ENCODE results near the gene LEMD2.

The LEMD2 gene

DNA sequence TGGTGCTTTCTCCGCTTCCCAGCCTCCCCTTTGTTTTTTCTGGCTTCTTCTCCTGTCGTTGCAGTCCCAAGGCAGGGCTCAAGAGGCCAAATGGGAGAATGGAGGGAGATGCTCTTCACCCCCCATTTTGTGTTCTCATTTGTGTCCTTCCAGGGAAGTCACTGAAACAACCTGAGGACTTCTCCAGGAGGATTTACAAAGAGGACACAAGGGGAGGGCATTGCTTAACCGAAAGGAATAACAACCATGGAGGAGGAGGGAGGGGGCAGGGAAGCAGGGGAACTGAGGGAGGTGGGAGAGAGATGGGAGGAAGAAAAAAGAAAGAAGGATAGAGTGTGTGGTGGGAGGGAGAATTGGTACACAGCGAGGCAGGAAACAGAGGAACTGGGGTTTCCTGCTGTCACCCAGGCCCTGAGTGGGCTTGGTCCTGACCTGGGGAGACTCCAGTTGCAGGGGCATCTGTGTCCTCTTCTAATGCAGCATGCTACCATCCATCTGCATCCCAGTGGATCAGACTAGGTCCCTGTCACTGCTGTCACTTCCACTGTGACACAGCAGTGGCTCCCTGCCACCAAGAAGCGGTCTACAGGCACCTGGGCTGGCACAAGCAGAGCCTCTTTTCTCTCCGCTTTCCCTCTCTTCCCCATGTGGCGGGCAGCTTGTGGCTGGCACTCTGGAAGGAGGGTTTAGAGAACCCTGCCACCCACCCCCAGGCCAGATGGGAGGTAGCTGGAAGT is 32.0 kb upstream of the LEMD2 start:
- no peak for DNase-seq (ENCODE audit: low read depth)
- no peak overlapping the region for H3K4me3 ChIP-seq (ENCODE audit: low read depth, low read length)

DNA sequence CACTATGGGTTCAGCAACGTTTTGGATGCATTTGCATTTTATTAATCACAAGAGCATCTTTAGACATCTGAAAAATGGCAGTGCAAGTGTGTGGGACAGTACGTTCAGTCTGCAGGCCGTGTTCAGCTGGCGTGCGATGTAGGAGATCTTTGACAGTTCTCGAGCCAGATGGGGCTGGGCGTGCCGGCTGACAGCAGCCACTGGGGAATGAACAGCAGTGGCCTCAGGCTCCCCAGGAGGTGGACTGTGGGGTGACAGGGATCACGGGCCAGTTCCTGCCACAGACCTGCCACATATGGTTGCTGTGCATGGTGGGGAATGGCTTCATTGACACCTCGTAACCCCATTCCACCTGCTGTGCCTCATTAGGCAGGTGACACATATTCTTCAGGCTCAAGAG is 31.3 kb upstream of the LEMD2 start:
- no peak overlapping the region for H3K4me3 ChIP-seq (ENCODE audit: low read depth, low read length)
- DNase-seq (ENCODE audit: low read depth): no peak

DNA sequence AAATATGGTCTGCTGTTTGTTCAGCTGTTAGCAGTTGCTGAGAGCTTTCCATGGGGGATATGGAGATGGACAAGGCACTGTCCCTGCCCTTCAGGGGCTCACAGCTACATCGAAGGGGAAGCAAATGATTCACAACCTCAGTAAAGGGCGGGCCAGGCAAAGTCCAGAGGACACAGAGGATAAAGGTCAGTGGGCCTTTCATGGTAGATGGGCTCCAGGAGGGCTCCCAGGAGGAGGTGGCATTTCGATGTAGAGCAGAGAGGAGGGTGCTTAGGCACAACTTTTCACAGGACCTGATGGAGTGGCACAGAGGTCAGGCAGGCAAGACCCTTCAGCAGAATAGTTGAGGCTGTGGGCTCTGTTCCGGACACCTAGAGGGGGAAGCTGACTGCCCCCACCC is 30.1 kb upstream of the LEMD2 start:
- DNase-seq (ENCODE audit: low read depth): no peak
- no peak overlapping the region for H3K4me3 ChIP-seq (ENCODE audit: low read depth, low read length)

DNA sequence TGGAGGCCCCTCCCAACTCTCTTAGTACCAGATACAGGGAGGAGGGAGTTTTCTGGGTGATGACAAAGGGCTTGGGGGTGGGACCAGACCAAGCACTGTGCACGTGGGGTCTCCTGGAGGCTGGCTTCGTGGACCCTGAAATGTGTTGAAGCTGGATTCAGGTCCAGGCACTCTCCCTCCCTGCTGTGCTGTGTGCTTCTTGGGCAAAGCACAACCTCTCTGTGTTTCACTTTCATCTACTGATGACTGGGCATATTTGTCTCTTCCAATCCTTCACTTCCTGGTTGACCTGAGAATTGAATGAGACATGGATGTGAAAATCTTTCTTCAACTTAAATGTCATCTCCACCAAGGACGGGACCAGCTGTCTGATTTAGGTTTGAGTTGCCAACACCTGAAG is 29.4 kb upstream of the LEMD2 start:
- no peak for DNase-seq (ENCODE audit: low read depth)
- no peak overlapping the region for H3K4me3 ChIP-seq (ENCODE audit: low read depth, low read length)

DNA sequence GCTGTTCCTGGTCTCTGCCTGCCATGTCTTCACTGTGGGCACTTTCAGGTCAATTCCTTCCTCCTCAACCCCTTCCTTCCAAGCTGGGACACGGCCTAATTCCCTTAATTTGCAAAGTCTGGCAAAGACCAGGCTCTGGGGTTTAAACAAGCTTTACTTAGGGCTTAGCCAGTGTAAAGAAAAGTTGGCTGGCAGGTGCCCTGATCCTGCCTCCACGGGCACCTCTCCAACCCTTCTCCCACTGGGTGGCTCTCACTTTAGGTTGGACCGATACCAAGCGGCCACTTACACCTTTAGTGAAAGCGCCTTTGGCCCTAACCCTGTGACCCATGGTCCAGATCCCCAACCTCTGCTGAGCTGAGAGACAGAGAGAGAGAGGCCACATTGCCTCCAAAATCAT is 28.6 kb upstream of the LEMD2 start:
- no peak overlapping the region for H3K4me3 ChIP-seq (ENCODE audit: low read depth, low read length)
- DNase-seq (ENCODE audit: low read depth): no peak

DNA sequence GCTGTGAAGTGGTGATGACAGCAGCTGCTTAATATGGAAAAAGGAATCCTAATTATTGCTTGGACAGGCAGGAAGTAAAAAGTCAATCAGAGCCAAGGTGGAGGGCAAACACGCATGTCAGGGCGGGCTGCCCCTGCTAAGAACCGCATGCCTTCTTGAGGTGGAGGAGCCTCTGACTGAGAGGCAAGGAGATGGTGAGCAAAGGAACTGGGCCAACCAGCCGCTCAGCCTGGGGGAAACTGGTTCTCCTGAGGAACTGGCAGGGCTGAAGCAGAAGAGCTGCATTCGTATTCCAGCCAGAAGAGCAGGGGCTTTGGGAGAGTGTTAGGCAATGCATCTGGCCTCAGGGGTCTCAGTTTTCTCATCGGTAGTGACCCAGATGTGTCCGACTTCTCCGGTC is 28.0 kb upstream of the LEMD2 start:
- no peak for DNase-seq (ENCODE audit: low read depth)
- H3K4me3 ChIP-seq (ENCODE audit: low read depth, low read length): no peak overlapping the region

DNA sequence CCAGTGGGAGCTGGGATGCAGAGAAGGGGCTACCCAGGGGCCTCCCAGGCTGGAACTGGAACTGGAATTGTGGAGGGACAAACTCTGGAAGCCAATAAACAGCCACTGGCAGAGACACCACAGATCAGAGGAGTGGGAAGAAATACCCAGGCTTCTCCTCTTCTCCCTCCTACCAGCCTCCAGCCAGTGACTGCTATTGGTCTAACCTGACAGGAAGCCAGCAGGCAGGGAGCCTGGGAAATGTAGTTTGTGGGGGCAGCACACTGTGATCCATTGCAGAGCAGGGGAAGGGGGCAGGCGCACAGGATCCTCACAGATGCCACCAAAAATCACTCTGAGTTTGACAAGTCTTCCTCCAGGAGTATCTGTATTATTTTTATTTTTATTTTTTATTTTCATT is 26.9 kb upstream of the LEMD2 start:
- no peak for DNase-seq (ENCODE audit: low read depth)
- H3K4me3 ChIP-seq (ENCODE audit: low read depth, low read length): no peak overlapping the region

DNA sequence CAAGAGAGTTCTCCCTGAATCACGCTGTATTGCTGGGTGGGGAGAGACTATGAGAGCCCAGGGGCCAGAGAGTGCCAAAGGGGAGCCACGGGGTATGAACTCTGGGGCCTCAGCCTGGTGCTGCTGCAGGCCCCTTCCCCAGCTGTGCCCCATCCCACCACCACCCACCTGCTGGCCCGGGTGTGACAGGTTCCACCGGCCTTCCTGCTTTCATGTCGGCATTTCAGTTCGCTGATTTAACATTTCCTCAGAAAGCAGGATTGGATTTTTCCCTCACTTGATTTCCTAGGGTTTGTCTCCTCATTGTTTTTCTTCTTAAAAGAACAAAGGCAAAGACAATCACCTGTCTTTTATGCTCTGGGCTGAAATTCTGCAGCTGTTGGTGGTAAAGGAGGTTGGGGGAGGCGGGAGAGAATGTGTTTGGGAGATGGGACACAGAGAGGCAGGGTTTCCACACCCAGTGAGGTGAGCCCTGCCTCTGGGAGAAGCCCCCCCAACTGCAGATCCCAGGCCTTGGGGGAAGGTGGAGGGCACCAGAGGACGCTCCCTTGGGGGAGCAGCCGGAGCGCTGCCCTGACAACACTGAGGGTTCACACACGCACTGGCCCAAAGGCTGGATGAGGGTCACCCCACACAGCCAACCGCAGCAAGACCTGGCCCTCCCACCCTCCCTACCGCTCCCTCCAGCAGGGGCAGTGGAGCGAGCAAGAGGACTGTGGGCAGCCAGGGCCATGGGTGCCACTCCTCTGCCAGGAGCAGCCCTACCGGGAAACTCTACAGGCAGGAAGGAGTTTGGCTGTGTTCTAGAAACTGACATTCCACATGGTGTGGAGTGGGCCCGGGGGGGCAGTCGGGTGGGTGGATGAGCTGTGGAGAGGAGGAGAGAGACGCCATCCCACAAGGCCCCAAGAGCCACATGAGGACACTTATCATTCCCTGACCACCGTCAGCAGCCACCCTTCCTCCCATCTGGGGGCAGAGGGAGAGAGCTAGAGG is 25.4 kb upstream of the LEMD2 start:
- DNase-seq (ENCODE audit: low read depth): no peak
- no peak overlapping the region for H3K4me3 ChIP-seq (ENCODE audit: low read depth, low read length)

DNA sequence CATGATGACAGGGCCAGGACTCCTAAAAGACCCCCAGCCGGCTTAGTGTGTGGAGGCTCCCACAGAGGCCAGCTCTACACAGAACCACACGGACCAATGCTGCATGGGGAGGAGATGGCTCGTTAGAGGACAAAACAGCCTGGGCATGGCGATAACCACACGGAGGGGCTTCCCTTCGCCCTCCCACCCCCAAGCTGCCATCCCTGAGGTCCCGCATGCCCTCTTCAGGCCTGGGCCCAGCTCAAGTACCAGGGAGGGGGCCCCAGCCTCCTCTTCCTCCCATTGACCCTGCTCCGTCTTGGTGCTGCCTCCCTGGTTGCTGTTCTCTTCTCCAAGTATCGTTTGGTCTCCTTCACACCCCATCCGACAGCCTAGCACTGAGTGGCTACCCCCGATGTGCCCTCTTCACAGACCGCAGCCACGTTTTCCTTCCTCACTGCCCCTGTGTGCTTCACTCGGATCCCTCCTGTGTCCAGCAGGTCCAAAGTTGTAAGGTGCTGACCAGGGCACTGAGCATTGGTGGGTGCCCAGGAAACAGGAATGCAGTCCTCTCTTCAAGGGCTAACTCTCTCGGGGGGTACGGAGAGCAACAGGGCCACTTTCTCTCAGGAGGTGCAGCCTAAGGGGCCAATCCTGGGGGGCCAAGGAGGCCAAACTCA is 24.4 kb upstream of the LEMD2 start:
- DNase-seq (ENCODE audit: low read depth): no peak
- no peak overlapping the region for H3K4me3 ChIP-seq (ENCODE audit: low read depth, low read length)

DNA sequence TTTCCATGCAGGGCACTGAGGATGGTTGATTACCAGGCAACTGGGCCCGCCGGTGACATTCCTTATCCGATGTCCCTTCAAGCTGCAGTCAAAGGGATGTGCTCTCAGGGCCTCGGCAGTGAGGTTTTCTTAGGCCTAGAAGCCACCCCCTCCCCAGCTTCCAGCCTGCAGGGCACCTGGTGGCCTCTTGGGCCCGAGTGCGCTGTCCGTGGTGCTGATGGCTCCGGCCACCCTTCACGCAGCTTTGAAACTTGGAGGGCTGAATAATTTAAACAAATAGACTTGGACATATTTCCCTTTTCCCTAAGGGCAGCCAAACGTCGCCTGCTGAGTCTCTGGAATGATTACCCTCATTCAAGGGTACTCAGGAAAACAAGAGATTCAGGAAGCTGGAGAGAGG is 23.7 kb upstream of the LEMD2 start:
- H3K4me3 ChIP-seq (ENCODE audit: low read depth, low read length): no peak overlapping the region
- DNase-seq (ENCODE audit: low read depth): no peak

DNA sequence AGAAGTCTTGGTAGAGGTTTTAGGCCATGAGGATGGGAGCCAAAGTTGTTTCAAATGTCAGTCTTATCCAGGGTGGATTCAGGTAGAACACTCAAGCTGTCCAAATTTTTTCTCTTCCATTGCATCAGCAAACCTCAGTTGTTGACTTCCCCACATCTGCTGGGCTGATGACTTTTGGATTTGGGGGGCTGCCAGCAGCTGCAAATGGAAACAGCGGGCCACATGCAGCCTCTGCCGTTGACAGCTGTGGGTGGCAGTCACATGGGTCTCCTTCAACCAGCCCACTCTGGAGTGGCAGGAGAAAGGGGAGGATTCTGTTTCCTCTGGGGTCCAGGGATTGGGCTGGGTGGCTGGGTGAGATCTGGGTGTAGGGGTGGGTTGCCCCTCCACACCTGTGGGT is 20.7 kb upstream of the LEMD2 start:
- DNase-seq (ENCODE audit: low read depth): no peak

DNA sequence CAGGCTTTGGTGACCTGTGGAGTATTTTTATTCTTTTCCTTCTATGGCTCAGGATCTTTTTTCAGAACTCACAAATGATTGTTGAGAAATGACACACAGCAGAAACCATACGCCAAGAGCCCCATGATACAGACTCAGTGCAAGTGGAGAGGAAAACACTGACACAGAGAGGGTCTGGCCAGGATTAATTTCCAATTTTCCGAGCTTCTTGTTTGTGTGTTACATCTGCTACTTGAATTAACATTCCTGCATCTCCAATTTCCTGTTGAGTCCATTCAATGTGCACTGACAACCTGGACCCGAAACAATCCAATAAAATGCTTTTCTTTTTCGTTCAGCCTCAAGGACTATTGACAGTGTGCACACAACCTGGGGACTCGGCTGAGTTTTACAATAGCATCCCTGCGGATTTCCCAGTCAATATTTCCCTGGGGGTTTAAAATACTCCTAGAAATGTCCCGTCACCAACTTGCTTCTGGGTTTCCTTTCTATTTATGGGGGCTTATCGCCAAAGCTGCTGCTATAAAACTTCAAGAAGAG is 19.8 kb upstream of the LEMD2 start:
- no peak for DNase-seq (ENCODE audit: low read depth)
- no peak overlapping the region for H3K4me3 ChIP-seq (ENCODE audit: low read depth, low read length)

More for the DNA sequence above, 20.7 kb upstream of the LEMD2 start:
- H3K4me3 ChIP-seq (ENCODE audit: low read depth, low read length): no peak overlapping the region

DNA sequence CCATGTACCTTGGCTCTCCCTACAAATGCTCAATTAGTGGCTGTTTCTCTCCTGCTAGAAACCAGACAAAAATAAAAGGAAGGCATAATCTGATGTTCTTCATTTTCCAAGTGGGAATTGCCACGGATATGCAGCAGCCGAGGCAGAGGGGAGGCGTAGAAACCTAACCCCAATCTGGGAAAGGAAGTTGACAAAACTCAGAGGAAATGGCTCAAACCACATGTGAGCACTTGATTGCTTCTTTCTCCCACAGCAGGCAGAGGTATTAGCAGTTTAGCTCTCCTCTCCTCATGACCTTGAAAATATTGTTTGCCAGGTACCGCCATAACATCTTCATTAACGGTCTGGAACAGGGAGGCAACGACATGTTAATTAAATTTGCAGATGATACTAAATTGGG is 18.7 kb upstream of the LEMD2 start:
- no peak for DNase-seq (ENCODE audit: low read depth)
- no peak overlapping the region for H3K4me3 ChIP-seq (ENCODE audit: low read depth, low read length)

DNA sequence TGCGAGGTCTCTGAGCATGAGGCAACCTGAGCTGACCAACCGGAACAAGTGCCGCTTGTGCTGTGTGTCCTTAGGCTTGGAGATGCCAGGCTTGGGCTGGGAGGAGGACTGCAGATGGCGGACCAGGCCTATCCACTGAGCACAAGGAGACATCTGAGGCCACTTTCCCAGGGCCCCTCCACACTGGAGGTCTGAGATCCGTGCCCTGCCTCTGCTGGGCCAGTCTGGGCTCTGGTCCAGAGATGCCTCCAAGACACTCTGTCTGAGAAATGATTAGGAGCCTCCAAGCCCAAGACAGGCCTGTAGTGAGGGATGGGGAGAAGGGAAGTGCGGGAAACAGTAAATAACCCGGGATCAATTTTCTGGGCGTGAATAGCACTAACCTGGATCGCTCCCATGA is 17.9 kb upstream of the LEMD2 start:
- H3K4me3 ChIP-seq (ENCODE audit: low read depth, low read length): no peak overlapping the region
- DNase-seq (ENCODE audit: low read depth): no peak

DNA sequence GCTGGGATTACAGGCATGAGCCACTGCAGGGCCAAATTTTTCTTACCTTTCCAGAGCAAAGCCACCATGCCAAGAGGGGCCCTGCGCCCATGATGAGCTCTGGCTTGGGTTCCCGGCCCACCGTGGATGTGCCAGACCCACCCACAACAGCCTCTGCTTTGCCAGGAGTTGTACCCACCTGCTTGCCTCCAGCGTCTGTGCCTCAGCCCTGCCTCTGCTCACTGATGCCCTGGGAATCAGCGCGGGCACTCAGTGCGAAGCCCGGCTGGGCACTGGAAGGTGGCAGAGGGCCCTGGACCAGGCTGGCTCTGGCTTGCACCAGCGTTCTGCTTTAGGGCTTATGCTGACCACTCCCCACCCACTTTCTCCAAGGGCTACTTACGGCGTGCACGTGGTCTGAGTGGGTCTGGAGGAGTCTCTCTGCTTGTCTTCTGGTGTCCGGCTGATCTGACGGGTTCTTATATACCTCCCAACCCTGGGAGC is 14.7 kb upstream of the LEMD2 start, which contains the start of gene MLN:
MLN (minus strand) TSS at position 433 of the 483 bp plus-strand sequence. CDS start 2,840 bp downstream, outside the sequence.
- H3K4me3 ChIP-seq (ENCODE audit: low read depth, low read length): no peak within 1 kb of the TSS

DNA sequence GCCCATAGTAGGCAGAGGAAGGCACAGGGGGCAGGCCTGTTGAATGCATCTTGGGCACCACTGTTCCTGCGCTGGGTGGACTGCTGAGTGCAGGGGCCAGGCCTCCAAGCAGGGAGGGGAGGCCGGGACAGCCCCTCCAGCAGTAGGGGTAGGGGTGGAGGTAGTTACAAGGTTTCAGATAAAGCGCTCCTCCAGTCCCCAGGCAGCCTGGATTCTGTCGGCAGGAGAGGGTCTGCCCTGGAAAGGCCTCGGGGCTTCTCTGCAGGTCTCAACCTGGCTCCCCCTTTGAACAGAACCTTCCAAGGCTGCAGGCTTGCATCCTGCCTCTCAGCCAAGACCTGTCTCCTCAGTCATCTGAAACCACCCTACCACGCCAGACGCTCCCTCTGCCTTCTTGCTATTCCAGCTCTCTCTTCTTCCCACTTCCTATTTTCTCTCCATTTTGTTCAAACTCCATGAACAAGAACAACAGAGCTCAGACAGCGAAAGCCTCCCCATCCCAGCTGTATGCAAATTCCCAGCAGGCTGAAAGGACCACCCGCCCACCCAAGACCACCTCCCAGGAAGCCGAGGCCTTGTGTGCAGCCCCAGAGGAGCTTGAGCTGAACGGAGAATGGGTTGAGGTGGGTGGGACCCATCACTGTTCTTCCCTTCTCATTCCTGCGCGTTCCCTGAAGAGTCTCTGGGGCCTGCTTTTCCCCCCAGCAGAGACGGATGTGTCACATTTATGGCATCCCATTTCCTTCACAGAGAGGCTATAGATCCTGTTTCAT is 13.4 kb upstream of the LEMD2 start:
- no peak overlapping the region for H3K4me3 ChIP-seq (ENCODE audit: low read depth, low read length)
- DNase-seq (ENCODE audit: low read depth): no peak

More for the DNA sequence above, 14.7 kb upstream of the LEMD2 start, which contains the start of gene MLN:
- DNase-seq (ENCODE audit: low read depth): no peak

DNA sequence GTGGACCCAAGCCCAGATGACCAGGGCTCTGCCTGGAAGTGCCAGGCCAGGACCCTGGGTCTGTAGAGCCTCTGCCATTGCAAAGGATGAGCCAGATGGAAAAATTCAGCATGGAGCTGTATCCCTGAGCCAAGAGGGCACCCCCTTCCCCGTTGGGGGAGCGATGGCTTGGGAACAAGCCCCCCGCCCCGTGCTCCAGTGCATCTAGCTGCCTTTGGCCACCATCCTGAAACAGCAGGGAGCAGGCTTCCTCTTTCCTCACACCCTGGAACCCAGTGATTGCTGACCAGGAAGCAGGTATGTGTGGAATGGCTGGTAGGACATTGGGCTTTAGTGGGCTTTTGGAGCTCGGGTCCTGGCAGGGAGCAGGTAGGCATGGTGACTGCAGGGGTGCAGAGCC is 12.7 kb upstream of the LEMD2 start:
- H3K4me3 ChIP-seq (ENCODE audit: low read depth, low read length): no peak overlapping the region
- DNase-seq (ENCODE audit: low read depth): no peak

DNA sequence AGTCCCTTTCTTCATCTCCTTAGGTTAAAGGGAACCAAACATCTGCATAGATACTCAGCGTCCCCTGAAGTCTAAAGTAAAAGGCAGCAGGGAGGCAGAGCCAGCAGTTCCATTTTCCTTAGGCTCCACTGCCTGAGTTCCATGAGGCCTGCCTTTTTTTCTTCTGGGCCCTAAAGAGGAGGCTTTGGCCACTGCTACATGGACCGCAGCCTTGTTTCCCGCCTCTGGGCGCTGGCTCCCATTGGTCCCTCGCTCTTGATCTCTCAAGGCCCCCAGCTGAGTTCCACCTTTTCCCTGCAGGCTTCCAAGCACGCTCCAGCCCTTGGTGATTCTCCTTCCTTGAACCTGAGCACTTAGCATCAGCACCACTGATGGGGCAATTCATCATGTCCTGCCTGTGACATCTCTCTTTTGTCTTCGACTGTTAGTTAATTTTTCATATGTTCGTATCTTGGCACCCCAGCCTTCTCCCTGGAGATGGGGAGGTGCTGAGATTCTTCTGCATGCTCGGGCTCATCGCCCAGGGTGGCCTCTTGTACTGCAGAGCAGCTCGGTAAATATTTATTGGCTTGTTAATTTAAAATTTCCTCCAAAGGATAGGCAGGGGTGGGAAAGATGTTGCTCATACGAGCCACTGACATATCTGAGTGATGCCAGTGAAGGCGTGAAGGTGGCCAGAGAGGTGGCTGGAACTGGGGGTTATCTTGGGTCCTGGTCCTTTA is 11.5 kb upstream of the LEMD2 start:
- no peak for DNase-seq (ENCODE audit: low read depth)

More for the DNA sequence above, 11.5 kb upstream of the LEMD2 start:
- H3K4me3 ChIP-seq (ENCODE audit: low read depth, low read length): no peak overlapping the region
